MCF 10A (cell line): Measurements from ENCODE around the gene TIGIT. TPM values are rescaled to one million over a fixed set of nuclear protein-coding genes. Genes with fewer than 3 reads are reported as not detected.

ENCODE experiments used
- BruUV-seq: library from RNA; stranded (reverse); fragments of 400-500 nt; replicated peaks from 2 replicates; lab custom pipeline; 2021; lab: Mats Ljungman, UMichigan
- CTCF ChIA-PET: fragments of 300-600 bp; sonication (Branson Sonifier 250); formaldehyde crosslinking; extraction: SDS; loops from one replicate; lab custom pipeline; 2021; ENCODE audit warnings: antibody characterized with exemption, inconsistent platforms; lab: Yijun Ruan, JAX
- POLR2A ChIA-PET: fragments of 300-600, 350-650 bp; sonication (Branson Sonifier 250); formaldehyde crosslinking; extraction: SDS; loops from one replicate; lab custom pipeline; 2020; ENCODE audit warnings: antibody characterized with exemption, inconsistent platforms; lab: Yijun Ruan, JAX
- DNase-seq: peaks from one replicate; pipeline ENCODE4 v3.0.0-alpha.2; 2018; ENCODE audit not compliant: unreplicated experiment
- H3K27ac Mint-ChIP-seq: one replicate; pipeline ENCODE4 v1.8.0; 2022; ENCODE audit warnings: mild to moderate bottlenecking, low read depth, mixed read lengths; ENCODE audit not compliant: unreplicated experiment
- H3K27me3 Mint-ChIP-seq: one replicate; pipeline ENCODE4 v1.8.0; 2022; ENCODE audit warnings: mixed read lengths; ENCODE audit not compliant: insufficient read depth, unreplicated experiment
- H3K36me3 Mint-ChIP-seq: one replicate; pipeline ENCODE4 v1.8.0; 2022; ENCODE audit warnings: mild to moderate bottlenecking, moderate library complexity, mixed read lengths; ENCODE audit not compliant: insufficient read depth, unreplicated experiment
- H3K4me1 Mint-ChIP-seq: one replicate; pipeline ENCODE4 v1.8.0; 2022; ENCODE audit warnings: mixed read lengths; ENCODE audit not compliant: insufficient read depth, unreplicated experiment
- H3K4me3 Mint-ChIP-seq: one replicate; pipeline ENCODE4 v1.8.0; 2022; ENCODE audit warnings: mild to moderate bottlenecking, moderate library complexity, mixed read lengths; ENCODE audit not compliant: unreplicated experiment
- H3K9me3 Mint-ChIP-seq: one replicate; pipeline ENCODE4 v1.8.0; 2022; ENCODE audit warnings: mixed read lengths; ENCODE audit not compliant: unreplicated experiment
- CTCF ChIP-seq: fragments of 200-600 bp; IDR thresholded peaks from one replicate; pipeline ENCODE4 v1.8.0; 2022; ENCODE audit warnings: antibody characterized with exemption, mild to moderate bottlenecking; ENCODE audit not compliant: unreplicated experiment
- intact Hi-C: fragments of 100-400 bp; cut with micrococcal nuclease; formaldehyde crosslinking; loops from 2 replicates; pipeline ENCODE4 v1.14.1; 2022
- total RNA-seq: library from RNA; stranded (reverse); gene quantifications from 2 replicates; pipeline ENCODE4 v1.2.3, GENCODE V29; 2022

TIGIT gene
- total RNA-seq, 1 experiment from 2014 or later = not detected

GRCh38 chr3:114284644-114285043 lies 9.2 kb upstream of the TIGIT start:
- Mint-ChIP-seq H3K27ac (no peak overlapping the region), H3K36me3 (no peaks in the 10 kb centered on the region), H3K4me1 (no peaks in the 10 kb centered on the region), H3K4me3 (no peak overlapping the region), H3K27me3 (no peaks in the 10 kb centered on the region), H3K9me3 (no peaks in the 10 kb centered on the region)
- ChIA-PET POLR2A (no interaction called here), CTCF (no interaction called here)
- intact Hi-C loops = no loop called here
- no peak for TF ChIP-seq CTCF
- no peak for DNase-seq
- no TSS peak for BruUV-seq

- TF ChIP-seq CTCF = no peak
- CTCF ChIA-PET = no interaction called here
- no TSS peak for BruUV-seq
- H3K27ac Mint-ChIP-seq = no peak overlapping the region
- H3K36me3 Mint-ChIP-seq = no peaks in the 10 kb centered on the region
- H3K27me3 Mint-ChIP-seq = no peaks in the 10 kb centered on the region
- H3K4me1 Mint-ChIP-seq = no peaks in the 10 kb centered on the region
- no peak overlapping the region for H3K4me3 Mint-ChIP-seq
- no peak for DNase-seq
- H3K9me3 Mint-ChIP-seq = no peaks in the 10 kb centered on the region
- POLR2A ChIA-PET = no interaction called here
- intact Hi-C loops = no loop called here
These were observed 8.1 kb upstream of the TIGIT start for GRCh38 chr3:114285648-114286230.

- DNase-seq = no peak
- Mint-ChIP-seq H3K4me3 (no peak overlapping the region), H3K27ac (no peak overlapping the region), H3K4me1 (no peaks in the 10 kb centered on the region), H3K27me3 (no peaks in the 10 kb centered on the region), H3K9me3 (no peaks in the 10 kb centered on the region), H3K36me3 (no peaks in the 10 kb centered on the region)
- no peak for TF ChIP-seq CTCF
- CTCF ChIA-PET = no interaction called here
- POLR2A ChIA-PET = no interaction called here
- intact Hi-C loops = no loop called here
- BruUV-seq = no TSS peak
These were observed 7.6 kb upstream of the TIGIT start for GRCh38 chr3:114286266-114286665.

GRCh38 chr3:114290911-114291901 lies 2.6 kb upstream of the TIGIT start:
- no peak overlapping the region for H3K27ac Mint-ChIP-seq
- ChIA-PET POLR2A (no interaction called here), CTCF (interaction anchor here (0.6 to 1.4 kb wide), 10 partner anchors 11 to 1522 kb away, joined by 3 to 7 read pairs (median 3); no protein-coding TSS in a partner anchor)
- H3K4me3 Mint-ChIP-seq = no peak overlapping the region
- intact Hi-C loops = no loop called here
- H3K4me1 Mint-ChIP-seq = no peaks in the 10 kb centered on the region
- no peaks in the 10 kb centered on the region for H3K36me3 Mint-ChIP-seq
- no peaks in the 10 kb centered on the region for H3K9me3 Mint-ChIP-seq
- DNase-seq = peak; percentile 63
- BruUV-seq = no TSS peak
- no peaks in the 10 kb centered on the region for H3K27me3 Mint-ChIP-seq
- peak; percentile 77 for TF ChIP-seq CTCF
